Stimulated activated CD4-positive, alpha-beta T cell treated with anti-CD3 and anti-CD28 coated beads, Interleukin-12 subunit alpha, Interleukin-12 subunit beta, amount 100 ng/mL, for 48 hours (primary cell): ENCODE results near the gene SMPD1.
"Not testable (repeated sequence)": the region's sequence is repeated elsewhere in the genome, so short reads cannot be mapped to it uniquely, and the experiment has no call there.

Source experiments
- DNase-seq, 3 donors: peaks; one replicate each; pipeline ENCODE4 v3.0.0-alpha.2; 2020; ENCODE audit warnings: low read depth in 2 of 3, low spot score in 1 of 3

Gene SMPD1

GRCh38 chr11:6387811-6388599, 2.3 kb upstream of the SMPD1 start:
- no peak for DNase-seq

- no peak for DNase-seq
Observed at GRCh38 chr11:6388748-6389147, 1.5 kb upstream of the SMPD1 start.

GRCh38 chr11:6390718-6391469, 620 bp downstream of the SMPD1 start:
- DNase-seq = no peak

- DNase-seq = no peak
Observed at GRCh38 chr11:6391537-6392134, 1.4 kb downstream of the SMPD1 start.

GRCh38 chr11:6392251-6392650, 2.0 kb downstream of the SMPD1 start:
- not testable (repeated sequence) for DNase-seq

- no peak for DNase-seq
Observed at GRCh38 chr11:6393989-6394670, 3.9 kb downstream of the SMPD1 start.

- DNase-seq = no peak
Observed at GRCh38 chr11:6395470-6396060, 5.3 kb downstream of the SMPD1 start.

- no peak for DNase-seq
Observed at GRCh38 chr11:6397156-6397555, 6.9 kb downstream of the SMPD1 start.

- DNase-seq = no peak
Observed at GRCh38 chr11:6397636-6398035, 7.4 kb downstream of the SMPD1 start.

- DNase-seq = no peak
Observed at GRCh38 chr11:6400431-6401345, 10.4 kb downstream of the SMPD1 start.

GRCh38 chr11:6401464-6401863, 11.2 kb downstream of the SMPD1 start:
- DNase-seq = no peak

GRCh38 chr11:6402061-6402470, 11.8 kb downstream of the SMPD1 start:
- DNase-seq = no peak

- peak in 2 of 3 donors; percentile 47 to 52 for DNase-seq
Observed at GRCh38 chr11:6402561-6402981, 12.3 kb downstream of the SMPD1 start.

GRCh38 chr11:6403539-6403938, 13.3 kb downstream of the SMPD1 start:
- DNase-seq = no peak

- no peak for DNase-seq
Observed at GRCh38 chr11:6404342-6405051, 14.2 kb downstream of the SMPD1 start.

GRCh38 chr11:6405052-6405667, 14.9 kb downstream of the SMPD1 start:
- DNase-seq = no peak

- no peak for DNase-seq
Observed at GRCh38 chr11:6405846-6406245, 15.6 kb downstream of the SMPD1 start.

- no peak for DNase-seq
Observed at GRCh38 chr11:6406370-6406769, 16.1 kb downstream of the SMPD1 start.
